GM23248 (cell line): ENCODE results near the gene DPCD.

ENCODE experiments used
- EZH2 ChIP-seq: fragments of 200-600 bp; sonication (generic); IDR thresholded peaks from 2 replicates; pipeline ENCODE4 v1.6.1; 2018; ENCODE audit warnings: antibody characterized with exemption, mild to moderate bottlenecking; ENCODE audit not compliant: insufficient read depth, poor library complexity, severe bottlenecking
- EZH2phosphoT487 ChIP-seq: fragments of 200-600 bp; sonication (generic); IDR thresholded peaks from 2 replicates; pipeline ENCODE4 v1.6.1; 2018; ENCODE audit warnings: antibody characterized with exemption, moderate library complexity, mild to moderate bottlenecking, low read depth; ENCODE audit not compliant: insufficient read depth

- TF ChIP-seq EZH2phosphoT487 (no peak), EZH2 (no peak)
These were observed 9.2 kb downstream of the DPCD start for GRCh38 chr10:101597091-101597900.
